Activated T-helper 17 cell treated with anti-CD3 and anti-CD28 coated beads, Interleukin-2, amount 50 U/mL, for 72 hours (primary cell): ENCODE measurements around the gene HLA-DPA1. TPM values are rescaled to one million over a fixed set of nuclear protein-coding genes. Genes with fewer than 3 reads are reported as not detected.

Experiments used
- ATAC-seq: fragments of 150-1000 bp; cut with Tn5 transposase; replicated peaks from 2 replicates; pipeline ENCODE4 v1.10.0; 2021; ENCODE audit warnings: mild to moderate bottlenecking, moderate library complexity
- H3K27ac Mint-ChIP-seq: one replicate; pipeline ENCODE4 v1.8.0; 2022; ENCODE audit warnings: mixed read lengths
- H3K27me3 Mint-ChIP-seq: one replicate; pipeline ENCODE4 v1.8.0; 2022; ENCODE audit warnings: mixed read lengths
- H3K36me3 Mint-ChIP-seq: one replicate; pipeline ENCODE4 v1.8.0; 2022; ENCODE audit warnings: low read depth, mild to moderate bottlenecking, mixed read lengths
- H3K4me1 Mint-ChIP-seq: one replicate; pipeline ENCODE4 v1.8.0; 2022; ENCODE audit warnings: mixed read lengths
- H3K4me3 Mint-ChIP-seq: one replicate; pipeline ENCODE4 v1.8.0; 2022; ENCODE audit warnings: mild to moderate bottlenecking, mixed read lengths
- H3K9me3 Mint-ChIP-seq: one replicate; pipeline ENCODE4 v1.8.0; 2022; ENCODE audit warnings: mixed read lengths
- total RNA-seq, 2 donors: library from RNA; stranded (reverse); gene quantifications; one replicate each; pipeline ENCODE4 v1.2.3, GENCODE V29; 2022

Gene HLA-DPA1
- total RNA-seq, 2 donors from 2014 or later, result 40.5 to 136 TPM

GRCh38 chr6:33079580-33079979, 6.1 kb upstream of the HLA-DPA1 start:
- no peak for ATAC-seq
- no peaks in the 10 kb centered on the region for H3K9me3 Mint-ChIP-seq
- H3K4me3 Mint-ChIP-seq, result no peak overlapping the region
- H3K4me1 Mint-ChIP-seq, result peaks cover 27% of the 10 kb centered on the region
- H3K27me3 Mint-ChIP-seq, result no peaks in the 10 kb centered on the region
- no peak overlapping the region for H3K27ac Mint-ChIP-seq
- no peaks in the 10 kb centered on the region for H3K36me3 Mint-ChIP-seq

GRCh38 chr6:33078919-33079521, 5.6 kb upstream of the HLA-DPA1 start:
- no peak for ATAC-seq
- H3K27ac Mint-ChIP-seq, result no peak overlapping the region
- H3K9me3 Mint-ChIP-seq, result no peaks in the 10 kb centered on the region
- H3K27me3 Mint-ChIP-seq, result no peaks in the 10 kb centered on the region
- H3K4me3 Mint-ChIP-seq, result no peak overlapping the region
- no peaks in the 10 kb centered on the region for H3K36me3 Mint-ChIP-seq
- H3K4me1 Mint-ChIP-seq, result peaks cover 27% of the 10 kb centered on the region

- H3K9me3 Mint-ChIP-seq, result no peaks in the 10 kb centered on the region
- no peaks in the 10 kb centered on the region for H3K27me3 Mint-ChIP-seq
- H3K4me1 Mint-ChIP-seq, result peaks cover 30% of the 10 kb centered on the region
Measured at GRCh38 chr6:33078442-33078841, 5.0 kb upstream of the HLA-DPA1 start.

GRCh38 chr6:33077908-33078307, 4.5 kb upstream of the HLA-DPA1 start:
- no peak for ATAC-seq
- Mint-ChIP-seq H3K9me3 (no peaks in the 10 kb centered on the region), H3K36me3 (no peaks in the 10 kb centered on the region), H3K4me3 (peak overlapping the region; percentile 81), H3K27me3 (no peaks in the 10 kb centered on the region), H3K4me1 (peaks cover 32% of the 10 kb centered on the region), H3K27ac (no peak overlapping the region)

More at GRCh38 chr6:33078442-33078841, 5.0 kb upstream of the HLA-DPA1 start:
- no peak overlapping the region for H3K27ac Mint-ChIP-seq
- no peaks in the 10 kb centered on the region for H3K36me3 Mint-ChIP-seq
- ATAC-seq, result no peak
- no peak overlapping the region for H3K4me3 Mint-ChIP-seq

- H3K4me3 Mint-ChIP-seq, result peak overlapping the region; percentile 81
- H3K27ac Mint-ChIP-seq, result peak overlapping the region; percentile 45
- H3K27me3 Mint-ChIP-seq, result no peaks in the 10 kb centered on the region
- H3K9me3 Mint-ChIP-seq, result no peaks in the 10 kb centered on the region
- H3K4me1 Mint-ChIP-seq, result peaks cover 31% of the 10 kb centered on the region
- H3K36me3 Mint-ChIP-seq, result no peaks in the 10 kb centered on the region
- no peak for ATAC-seq
Measured at GRCh38 chr6:33076406-33076934, 3.0 kb upstream of the HLA-DPA1 start.

- H3K36me3 Mint-ChIP-seq, result no peaks in the 10 kb centered on the region
- no peaks in the 10 kb centered on the region for H3K27me3 Mint-ChIP-seq
- peak within 1 kb of the TSS; percentile 45 for H3K27ac Mint-ChIP-seq
- no peaks in the 10 kb centered on the region for H3K9me3 Mint-ChIP-seq
- H3K4me3 Mint-ChIP-seq, result peak within 1 kb of the TSS; percentile 81
- ATAC-seq, result peak; percentile 93
- peaks cover 25% of the 10 kb centered on the region for H3K4me1 Mint-ChIP-seq
Measured at GRCh38 chr6:33075568-33076405, 2.3 kb upstream of the HLA-DPA1 start, which contains the start of gene HLA-DPB1. Gene HLA-DPB1 (plus strand): TSS chr6:33075990. CDS start chr6:33076042, 52 bp downstream.

- ATAC-seq, result no peak
- Mint-ChIP-seq H3K4me3 (peak overlapping the region; percentile 81), H3K27ac (peak overlapping the region; percentile 42), H3K27me3 (no peaks in the 10 kb centered on the region), H3K4me1 (peaks cover 25% of the 10 kb centered on the region), H3K9me3 (no peaks in the 10 kb centered on the region), H3K36me3 (no peaks in the 10 kb centered on the region)
Measured at GRCh38 chr6:33075208-33075567, 1.7 kb upstream of the HLA-DPA1 start.

- no peak for ATAC-seq
- peak overlapping the region; percentile 71 for H3K27ac Mint-ChIP-seq
Measured at GRCh38 chr6:33072508-33073100, 845 bp downstream of the HLA-DPA1 start.

GRCh38 chr6:33071569-33071968, 1.9 kb downstream of the HLA-DPA1 start:
- H3K27me3 Mint-ChIP-seq, result no peaks in the 10 kb centered on the region
- peak overlapping the region; percentile 2 for H3K27ac Mint-ChIP-seq
- peaks cover 18% of the 10 kb centered on the region for H3K4me1 Mint-ChIP-seq
- H3K36me3 Mint-ChIP-seq, result peaks cover 26% of the 10 kb centered on the region
- peak overlapping the region; percentile 83 for H3K4me3 Mint-ChIP-seq
- H3K9me3 Mint-ChIP-seq, result no peaks in the 10 kb centered on the region
- ATAC-seq, result no peak

More at GRCh38 chr6:33072508-33073100, 845 bp downstream of the HLA-DPA1 start:
- Mint-ChIP-seq H3K4me3 (peak overlapping the region; percentile 83), H3K4me1 (peaks cover 19% of the 10 kb centered on the region), H3K27me3 (no peaks in the 10 kb centered on the region), H3K36me3 (peaks cover 15% of the 10 kb centered on the region), H3K9me3 (no peaks in the 10 kb centered on the region)

- H3K27ac Mint-ChIP-seq, result no peak overlapping the region
- no peak for ATAC-seq
- no peaks in the 10 kb centered on the region for H3K9me3 Mint-ChIP-seq
- peak overlapping the region; percentile 83 for H3K4me3 Mint-ChIP-seq
- peaks cover 32% of the 10 kb centered on the region for H3K36me3 Mint-ChIP-seq
- peaks cover 18% of the 10 kb centered on the region for H3K4me1 Mint-ChIP-seq
- no peaks in the 10 kb centered on the region for H3K27me3 Mint-ChIP-seq
Measured at GRCh38 chr6:33070909-33071308, 2.5 kb downstream of the HLA-DPA1 start.

- no peak for ATAC-seq
- no peaks in the 10 kb centered on the region for H3K27me3 Mint-ChIP-seq
- H3K4me1 Mint-ChIP-seq, result peaks cover 13% of the 10 kb centered on the region
- H3K4me3 Mint-ChIP-seq, result no peak overlapping the region
- H3K27ac Mint-ChIP-seq, result no peak overlapping the region
- peaks cover 35% of the 10 kb centered on the region for H3K36me3 Mint-ChIP-seq
- no peaks in the 10 kb centered on the region for H3K9me3 Mint-ChIP-seq
Measured at GRCh38 chr6:33069021-33069738, 4.3 kb downstream of the HLA-DPA1 start.

- Mint-ChIP-seq H3K4me1 (peaks cover 6% of the 10 kb centered on the region), H3K9me3 (no peaks in the 10 kb centered on the region), H3K36me3 (peaks cover 35% of the 10 kb centered on the region), H3K27me3 (no peaks in the 10 kb centered on the region), H3K4me3 (no peak overlapping the region), H3K27ac (no peak overlapping the region)
- no peak for ATAC-seq
Measured at GRCh38 chr6:33066917-33067521, 6.4 kb downstream of the HLA-DPA1 start.

- Mint-ChIP-seq H3K9me3 (no peaks in the 10 kb centered on the region), H3K36me3 (peaks cover 35% of the 10 kb centered on the region)
Measured at GRCh38 chr6:33065312-33065711, 8.1 kb downstream of the HLA-DPA1 start.

GRCh38 chr6:33064723-33065122, 8.7 kb downstream of the HLA-DPA1 start:
- H3K27ac Mint-ChIP-seq, result no peak overlapping the region
- H3K27me3 Mint-ChIP-seq, result no peaks in the 10 kb centered on the region
- no peak overlapping the region for H3K4me3 Mint-ChIP-seq
- no peaks in the 10 kb centered on the region for H3K9me3 Mint-ChIP-seq
- peaks cover 35% of the 10 kb centered on the region for H3K36me3 Mint-ChIP-seq
- H3K4me1 Mint-ChIP-seq, result no peaks in the 10 kb centered on the region
- no peak for ATAC-seq

More at GRCh38 chr6:33065312-33065711, 8.1 kb downstream of the HLA-DPA1 start:
- H3K27me3 Mint-ChIP-seq, result no peaks in the 10 kb centered on the region
- no peak for ATAC-seq
- H3K4me3 Mint-ChIP-seq, result no peak overlapping the region
- no peaks in the 10 kb centered on the region for H3K4me1 Mint-ChIP-seq
- no peak overlapping the region for H3K27ac Mint-ChIP-seq
